CD1c-positive myeloid dendritic cell (primary cell): Measurements from ENCODE around the gene BCAT1.
"Not testable (repeated sequence)": the region's sequence is repeated elsewhere in the genome, so short reads cannot be mapped to it uniquely, and the experiment has no call there.

Source experiments
- DNase-seq: peaks from one replicate; pipeline ENCODE4 v3.0.0-alpha.2; 2016; ENCODE audit errors: extremely low spot score

BCAT1 gene

GRCh38 chr12:24901576-24902461 lies 47.1 kb downstream of the BCAT1 start:
- DNase-seq, result no peak

GRCh38 chr12:24900196-24900595 lies 48.7 kb downstream of the BCAT1 start:
- DNase-seq, result no peak

- DNase-seq, result peak; percentile 30
These were observed 49.3 kb downstream of the BCAT1 start for GRCh38 chr12:24899503-24900075.

- no peak for DNase-seq
These were observed 50.3 kb downstream of the BCAT1 start for GRCh38 chr12:24898606-24899005.

- DNase-seq, result peak; percentile 69
These were observed 50.7 kb downstream of the BCAT1 start for GRCh38 chr12:24898185-24898584.

GRCh38 chr12:24896171-24896570 lies 52.7 kb downstream of the BCAT1 start:
- no peak for DNase-seq

- no peak for DNase-seq
These were observed 53.3 kb downstream of the BCAT1 start for GRCh38 chr12:24895612-24896011.

- no peak for DNase-seq
These were observed 54.0 kb downstream of the BCAT1 start for GRCh38 chr12:24894879-24895278.

GRCh38 chr12:24890048-24890803 lies 58.7 kb downstream of the BCAT1 start:
- no peak for DNase-seq

- no peak for DNase-seq
These were observed 59.5 kb downstream of the BCAT1 start for GRCh38 chr12:24889411-24889810.

- DNase-seq, result no peak
These were observed 60.1 kb downstream of the BCAT1 start for GRCh38 chr12:24888813-24889212.

- no peak for DNase-seq
These were observed 64.0 kb downstream of the BCAT1 start for GRCh38 chr12:24884911-24885310.

- no peak for DNase-seq
These were observed 67.1 kb downstream of the BCAT1 start for GRCh38 chr12:24881724-24882371.

GRCh38 chr12:24881227-24881626 lies 67.7 kb downstream of the BCAT1 start:
- no peak for DNase-seq

GRCh38 chr12:24880732-24881131 lies 68.2 kb downstream of the BCAT1 start:
- no peak for DNase-seq

- DNase-seq, result no peak
These were observed 69.3 kb downstream of the BCAT1 start for GRCh38 chr12:24879644-24880043.

GRCh38 chr12:24875014-24875413 lies 73.9 kb downstream of the BCAT1 start:
- no peak for DNase-seq

- DNase-seq, result no peak
These were observed 76.7 kb downstream of the BCAT1 start for GRCh38 chr12:24872211-24872610.

GRCh38 chr12:24866139-24866538 lies 82.8 kb downstream of the BCAT1 start:
- not testable (repeated sequence) for DNase-seq

GRCh38 chr12:24864796-24865125 lies 84.1 kb downstream of the BCAT1 start:
- DNase-seq, result no peak

GRCh38 chr12:24861766-24862540 lies 86.9 kb downstream of the BCAT1 start:
- no peak for DNase-seq
